K562 (cell line): ENCODE data around the gene CARD14. TPM values are rescaled to one million over a fixed set of nuclear protein-coding genes. Genes with fewer than 3 reads are reported as not detected.

Experiments used
- ATAC-seq: fragments of 200-7000 bp; cut with Tn5 transposase; 3 replicates; pipeline ENCODE4 v1.9.1; 2020; ENCODE audit warnings: moderate library complexity
- BruUV-seq: library from RNA; stranded (reverse); fragments of 400-500 nt; replicated peaks from 2 replicates; lab custom pipeline; 2021; lab: Mats Ljungman, UMichigan
- CTCF ChIA-PET: fragments of 300-600 bp; formaldehyde crosslinking; extraction: SDS; loops from one replicate; lab custom pipeline; 2021; ENCODE audit warnings: low intra/inter-chr PET ratio; lab: Yijun Ruan, JAX
- POLR2A ChIA-PET: fragments of 300-600, 350-650 bp; sonication (Branson Sonifier 250); formaldehyde crosslinking; extraction: SDS; loops from one replicate; lab custom pipeline; 2021; ENCODE audit warnings: antibody characterized with exemption, inconsistent platforms; lab: Yijun Ruan, JAX
- DNase-seq, 4 experiments: peaks; one replicate each; pipeline versions ENCODE4 v3.0.0 to v3.0.0-alpha.2; 2011 to 2018; ENCODE audit warnings: low spot score in 3 of 4, mixed read lengths in 3 of 4; ENCODE audit errors: extremely low read depth in 1 of 4
- FAIRE-seq: peaks from 2 replicates; lab custom pipeline; 2011; peaks lifted over from hg19 to GRCh38; lab: Jason Lieb, UNC
- H2AFZ ChIP-seq: 2 replicates; pipeline ENCODE4 v1.6.0; 2011; ENCODE audit warnings: low read depth, low read length, control low read depth, inconsistent platforms
- H3K27ac ChIP-seq: fragments of 200-600 bp; 3 replicates; pipeline ENCODE4 v1.8.0; 2011; ENCODE audit warnings: low read depth, mild to moderate bottlenecking, control low read depth, inconsistent platforms, low read length, moderate library complexity, mixed read lengths; ENCODE audit errors: extremely low read depth
- H3K27me3 ChIP-seq, 2 experiments: fragments of 300-600 bp in 1 of 2; 2 replicates in 1 of 2; 3 replicates in 1 of 2; pipeline versions ENCODE4 v1.6.0 to v1.8.0; 2011; ENCODE audit warnings: inconsistent platforms in 2 of 2, low read length in 2 of 2, mild to moderate bottlenecking in 1 of 2, mixed read lengths in 1 of 2, moderate library complexity in 1 of 2; ENCODE audit not compliant: control insufficient read depth in 2 of 2, insufficient read depth in 2 of 2
- H3K36me3 ChIP-seq: fragments of 300-600 bp; 3 replicates; pipeline ENCODE4 v1.8.0; 2011; ENCODE audit warnings: mild to moderate bottlenecking, low read length, inconsistent platforms; ENCODE audit not compliant: control insufficient read depth, insufficient read depth
- H3K4me1 ChIP-seq, 2 experiments: fragments of 200-600 bp in 1 of 2; replicated peaks in 1 of 2; 2 replicates in 1 of 2; 3 replicates in 1 of 2; pipeline versions ENCODE4 v1.5.1 to v1.8.0; 2011; ENCODE audit warnings: inconsistent platforms in 2 of 2, low read length in 2 of 2, mild to moderate bottlenecking in 1 of 2, mixed read lengths in 1 of 2, moderate library complexity in 1 of 2; ENCODE audit not compliant: control insufficient read depth in 2 of 2, insufficient read depth in 2 of 2
- H3K4me2 ChIP-seq: 2 replicates; pipeline ENCODE4 v1.6.1; 2011; ENCODE audit warnings: low read length, control low read depth, inconsistent platforms, mixed read lengths; ENCODE audit not compliant: insufficient read depth
- H3K4me3 ChIP-seq: fragments of 200-600 bp; sonication (generic), shearing (Covaris generic); 2 replicates; pipeline ENCODE4 v1.5.1; 2016; ENCODE audit warnings: control low read depth, inconsistent platforms
- H3K79me2 ChIP-seq: fragments of 200-600 bp; 3 replicates; pipeline ENCODE4 v1.8.0; 2011; ENCODE audit warnings: low read length, inconsistent platforms; ENCODE audit not compliant: control insufficient read depth, insufficient read depth
- H3K9ac ChIP-seq, 2 experiments: 2 replicates each; pipeline versions ENCODE4 v1.6.0 to v1.6.1; 2011; ENCODE audit warnings: low read depth in 2 of 2, low read length in 2 of 2, control low read depth in 1 of 2, inconsistent platforms in 1 of 2, mild to moderate bottlenecking in 1 of 2, mixed read lengths in 1 of 2; ENCODE audit not compliant: insufficient read depth in 1 of 2
- H3K9me1 ChIP-seq: one replicate; pipeline ENCODE4 v1.6.0; 2011; ENCODE audit warnings: inconsistent platforms, mild to moderate bottlenecking, low read length, moderate library complexity; ENCODE audit not compliant: control insufficient read depth, insufficient read depth
- H3K9me3 ChIP-seq: replicated peaks from 2 replicates; pipeline ENCODE4 v1.5.1; 2011; ENCODE audit warnings: low read depth, low read length, inconsistent platforms; ENCODE audit not compliant: control insufficient read depth, insufficient read depth
- H4K20me1 ChIP-seq: replicated peaks from 2 replicates; pipeline ENCODE4 v1.6.1; 2011; ENCODE audit warnings: low read length, inconsistent platforms, mixed read lengths; ENCODE audit not compliant: control insufficient read depth, insufficient read depth
- ARHGAP35 ChIP-seq: fragments of 450-650 bp; IDR thresholded peaks from 2 replicates; pipeline ENCODE4 v1.6.1; 2018; ENCODE audit not compliant: partially characterized antibody
- CTBP1 ChIP-seq: fragments of 450-650 bp; IDR thresholded peaks from 2 replicates; pipeline ENCODE4 v1.6.1; 2016; ENCODE audit warnings: borderline replicate concordance
- MAFF ChIP-seq: IDR thresholded peaks from 2 replicates; pipeline ENCODE4 v1.6.1; 2012; ENCODE audit warnings: low read length, improper control_type of control experiment
- RHOXF2B ChIP-seq: fragments of 250-450 bp; sonication (Bioruptor Pico); conservative IDR thresholded peaks from 2 replicates; pipeline ENCODE4 v1.5.1; 2021
- SMARCA5 ChIP-seq: fragments of 450-650 bp; IDR thresholded peaks from 2 replicates; pipeline ENCODE4 v1.6.1; 2016
- ZNF124 ChIP-seq: sonication (generic); formaldehyde crosslinking; IDR thresholded peaks from 2 replicates; pipeline ENCODE4 v1.8.1; 2022; ENCODE audit warnings: missing genetic modification reagents
- ZNF133 ChIP-seq: fragments of 250-450 bp; sonication (Bioruptor Pico); IDR thresholded peaks from 2 replicates; pipeline ENCODE4 v1.4.0; 2020; ENCODE audit warnings: mild to moderate bottlenecking
- ZNF551 ChIP-seq: fragments of 250-450 bp; sonication (Bioruptor Pico); IDR thresholded peaks from 2 replicates; pipeline ENCODE4 v1.5.0; 2021; ENCODE audit warnings: mild to moderate bottlenecking, moderate library complexity
- WGBS: fragments of 100-300 bp; shearing (Covaris generic); methylation state at CpG from one replicate; pipeline ENCODE4 v1.1.6; 2016; ENCODE audit warnings: low coverage, mixed read lengths; ENCODE audit not compliant: insufficient coverage; ENCODE audit errors: missing lambda C conversion rate; 5-methylcytosine and 5-hydroxymethylcytosine counted together
- in situ Hi-C: fragments of 300-500 bp; cut with MboI; formaldehyde crosslinking; loops from 4 replicates; pipeline ENCODE4 v1.15.0; 2018; ENCODE audit warnings: inconsistent platforms, mixed read lengths
- intact Hi-C: fragments of 100-400 bp; cut with micrococcal nuclease; formaldehyde crosslinking; loops from 2 replicates; pipeline ENCODE4 v1.14.2; 2022
- polyA plus RNA-seq, 8 experiments: library from polyadenylated mRNA; depleted of rRNA in 4 of 8; stranded (reverse) in 5 of 8; unstranded in 3 of 8; fragments of >200 nt; fragmentation: Nextera tagmentation in 2 of 8; fragmentation: Illumina TruSeq in 1 of 8; extraction: Ambion mirVana in 2 of 8; extraction: Trizol in 1 of 8; gene quantifications; 2 replicates each; pipeline versions ENCODE4 v1.2.1 to v1.2.3, GENCODE V29; 2011 to 2014; ENCODE audit warnings: inconsistent platforms in 1 of 8, missing spikeins in 1 of 8
- total RNA-seq, 7 experiments: library from RNA; depleted of rRNA in 6 of 7; stranded (reverse); fragments of >200 nt in 6 of 7; fragmentation: Illumina TruSeq in 2 of 7; extraction: Trizol in 2 of 7; gene quantifications; 2 replicates each; pipeline versions ENCODE4 v1.2.1 to v1.2.3, GENCODE V29; 2011 to 2021; ENCODE audit warnings: low replicate concordance in 1 of 7
- TF ChIP-seq, protein P1 (sequence below), 2 experiments: IDR thresholded peaks in 1 of 2; conservative IDR thresholded peaks in 1 of 2; 2 replicates each; pipeline ENCODE4 v1.6.1; 2016; ENCODE audit warnings: low read depth in 2 of 2, mild to moderate bottlenecking in 1 of 2, missing compliant biosample characterization in 1 of 2, missing genetic modification characterization in 1 of 2, moderate library complexity in 1 of 2
- TF ChIP-seq, protein P2 (sequence below): fragments of 450-650 bp; IDR thresholded peaks from 2 replicates; pipeline ENCODE4 v1.6.1; 2016

The CARD14 gene
- total and polyA plus RNA-seq, 9 of the 15 experiments (the other 6 are each of a cell fraction or from before 2014, with no cell fraction given): not detected

DNA sequence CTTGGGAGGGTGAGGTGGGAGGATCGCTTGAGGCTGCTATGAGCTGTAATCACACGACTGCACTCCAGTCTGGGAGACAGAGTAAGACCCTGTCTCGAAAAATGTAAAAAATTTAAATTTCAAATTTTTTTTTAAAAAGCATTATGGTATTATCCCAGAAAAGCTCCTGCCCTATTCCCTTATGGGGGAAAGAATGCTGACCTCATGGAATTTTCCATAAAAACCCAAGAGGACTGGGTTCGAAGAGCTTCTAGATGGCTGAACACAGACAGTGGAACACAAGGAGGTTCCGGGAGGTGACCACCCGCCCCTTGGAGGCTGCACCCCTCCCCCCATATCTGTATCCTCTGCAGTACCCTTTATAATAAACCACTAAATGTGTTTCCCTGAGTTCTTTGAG lies 26.9 kb upstream of the CARD14 start:
- peaks cover 17% of the 10 kb centered on the region for H4K20me1 ChIP-seq
- FAIRE-seq: no peak
- ChIA-PET POLR2A (interaction anchor here (0.6 to 5.6 kb wide), 8 partner anchors 10 to 111 kb away, joined by 3 to 38 read pairs (median 4); partner anchors contain the start of gene GAA), CTCF (no interaction called here)
- no TSS peak for BruUV-seq
- no peaks in the 10 kb centered on the region for H3K9me3 ChIP-seq
- peaks cover 51% of the 10 kb centered on the region for H3K79me2 ChIP-seq
- no peaks in the 10 kb centered on the region for H3K27me3 ChIP-seq
- no peak overlapping the region for H3K9ac ChIP-seq
- in situ Hi-C loops (no loop called here), intact Hi-C loops (no loop called here)
- WGBS: 96% methylated on average over 6 of the region's 6 CpGs
- no peak overlapping the region for H3K4me3 ChIP-seq
- ATAC-seq: no peak
- peaks cover 78% of the 10 kb centered on the region for H3K36me3 ChIP-seq
- H3K4me2 ChIP-seq: no peak overlapping the region
- H3K4me1 ChIP-seq: peaks cover 6 to 11% of the 10 kb centered on the region in 2 experiments; a peak in 4 of 5 replicates
- DNase-seq: no peak
- TF ChIP-seq ARHGAP35 (no peak), MAFF (0 out of 2 replicates have a peak, but pooled peaks have one; percentile 14)
- H3K27ac ChIP-seq: no peak overlapping the region
- H3K9me1 ChIP-seq: no peaks in the 10 kb centered on the region
- H2AFZ ChIP-seq: no peak overlapping the region

DNA sequence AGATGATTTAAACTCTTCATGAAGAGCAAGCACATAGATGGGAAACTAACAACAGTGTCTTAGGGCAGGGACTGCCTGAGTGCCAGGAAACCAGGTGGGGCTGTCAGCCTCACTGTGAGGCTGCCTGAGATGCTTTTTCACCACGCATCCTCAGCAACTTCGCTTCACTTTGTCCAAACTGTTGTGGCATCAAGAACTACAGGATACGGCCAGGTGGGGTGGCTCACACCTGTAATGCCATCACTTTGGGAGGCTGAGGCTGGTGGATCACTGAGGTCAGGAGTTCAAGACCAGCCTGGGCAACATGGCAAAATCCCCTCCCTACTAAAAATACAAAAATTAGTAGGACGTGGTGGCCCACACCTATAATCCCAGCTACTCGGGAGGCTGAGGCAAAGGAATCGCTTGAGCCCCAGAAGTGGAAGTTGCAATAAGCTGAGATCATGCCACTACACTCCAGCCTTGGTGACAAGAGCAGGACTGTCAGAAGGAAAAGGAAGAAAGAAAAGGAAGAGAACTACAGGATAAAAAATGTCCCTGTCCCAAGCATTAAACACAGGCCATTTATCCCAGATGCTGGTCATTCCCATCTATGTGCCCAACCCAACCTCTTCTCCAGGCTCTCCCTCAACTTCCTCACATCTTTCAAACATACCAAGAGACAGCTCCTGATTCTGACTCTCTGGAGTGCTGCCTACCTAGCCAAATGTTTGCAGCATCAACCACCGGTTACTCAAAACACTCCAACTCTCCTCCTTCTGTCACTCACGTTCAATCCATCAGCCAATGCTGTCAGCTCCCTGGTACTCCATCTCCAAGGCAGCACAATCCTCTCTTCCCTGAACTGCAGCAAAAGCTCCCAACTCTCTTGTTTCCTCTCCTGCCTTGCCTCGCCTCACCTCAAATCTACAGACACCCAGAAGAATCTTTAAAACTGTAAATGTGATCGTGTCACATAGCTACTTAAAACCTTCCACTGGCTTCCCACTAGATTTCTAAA lies 24.5 kb upstream of the CARD14 start:
- Histone ChIP-seq H3K9me1 (no peaks in the 10 kb centered on the region), H4K20me1 (peaks cover 13% of the 10 kb centered on the region), H3K27me3 (no peaks in the 10 kb centered on the region), H3K4me2 (peak overlapping the region; percentile 83), H3K9ac (peak overlapping the region; percentile 90 to 99; a peak in 3 of 4 replicates), H3K79me2 (peaks cover 55% of the 10 kb centered on the region), H3K36me3 (peaks cover 53% of the 10 kb centered on the region), H3K9me3 (no peaks in the 10 kb centered on the region), H2AFZ (no peak overlapping the region), H3K27ac (no peak overlapping the region; the same call in 2 of the 3 replicates), H3K4me3 (peak overlapping the region; percentile 95), H3K4me1 (peaks cover 12 to 13% of the 10 kb centered on the region in 2 experiments; a peak in 4 of 5 replicates)
- FAIRE-seq (peak; percentile 42), ATAC-seq (no peak), DNase-seq (no peak)
- ChIA-PET CTCF (interaction anchor here (0.6 kb wide), 1 partner anchor 282 kb away, joined by 3 read pairs; no protein-coding TSS in a partner anchor), POLR2A (interaction anchor here (0.6 to 5.6 kb wide), 22 partner anchors 9 to 874 kb away, joined by 3 to 38 read pairs (median 4); partner anchors contain the start of gene GAA)
- 27% methylated on average over 10 of the region's 10 CpGs for WGBS
- in situ Hi-C loops: no loop called here
- intact Hi-C loops: no loop called here
- TSS peak; percentile 55 for BruUV-seq
- TF ChIP-seq RHOXF2B (CRISPR knock-in tag) (no peak), ZNF133 (CRISPR knock-in tag) (no peak), ZNF551 (no peak), SMARCA5 (peak; percentile 56; the same call in 1 of the 2 replicates), CTBP1 (no peak), ZNF124 (CRISPR knock-in tag) (no peak)
- TF ChIP-seq, protein P1, sequence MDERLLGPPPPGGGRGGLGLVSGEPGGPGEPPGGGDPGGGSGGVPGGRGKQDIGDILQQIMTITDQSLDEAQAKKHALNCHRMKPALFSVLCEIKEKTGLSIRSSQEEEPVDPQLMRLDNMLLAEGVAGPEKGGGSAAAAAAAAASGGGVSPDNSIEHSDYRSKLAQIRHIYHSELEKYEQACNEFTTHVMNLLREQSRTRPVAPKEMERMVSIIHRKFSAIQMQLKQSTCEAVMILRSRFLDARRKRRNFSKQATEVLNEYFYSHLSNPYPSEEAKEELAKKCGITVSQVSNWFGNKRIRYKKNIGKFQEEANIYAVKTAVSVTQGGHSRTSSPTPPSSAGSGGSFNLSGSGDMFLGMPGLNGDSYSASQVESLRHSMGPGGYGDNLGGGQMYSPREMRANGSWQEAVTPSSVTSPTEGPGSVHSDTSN (CRISPR knock-in tag; IDR thresholded peaks at IDR 0.05; ENCODE audit: low read depth): no peak
- TF ChIP-seq, protein P1 (tag; conservative IDR thresholded peaks at IDR 0.05; ENCODE audit: low read depth): 0 out of 2 replicates have a peak, but pooled peaks have one; percentile 24
- TF ChIP-seq, protein P2, sequence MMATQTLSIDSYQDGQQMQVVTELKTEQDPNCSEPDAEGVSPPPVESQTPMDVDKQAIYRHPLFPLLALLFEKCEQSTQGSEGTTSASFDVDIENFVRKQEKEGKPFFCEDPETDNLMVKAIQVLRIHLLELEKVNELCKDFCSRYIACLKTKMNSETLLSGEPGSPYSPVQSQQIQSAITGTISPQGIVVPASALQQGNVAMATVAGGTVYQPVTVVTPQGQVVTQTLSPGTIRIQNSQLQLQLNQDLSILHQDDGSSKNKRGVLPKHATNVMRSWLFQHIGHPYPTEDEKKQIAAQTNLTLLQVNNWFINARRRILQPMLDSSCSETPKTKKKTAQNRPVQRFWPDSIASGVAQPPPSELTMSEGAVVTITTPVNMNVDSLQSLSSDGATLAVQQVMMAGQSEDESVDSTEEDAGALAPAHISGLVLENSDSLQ: peak; percentile 79
